T follicular helper cell (primary cell): ENCODE data around the gene ACOX3.

ENCODE experiments used
- DNase-seq: peaks from one replicate; pipeline ENCODE4 v3.0.0-alpha.2; 2020; ENCODE audit warnings: low read depth

The ACOX3 gene

DNA sequence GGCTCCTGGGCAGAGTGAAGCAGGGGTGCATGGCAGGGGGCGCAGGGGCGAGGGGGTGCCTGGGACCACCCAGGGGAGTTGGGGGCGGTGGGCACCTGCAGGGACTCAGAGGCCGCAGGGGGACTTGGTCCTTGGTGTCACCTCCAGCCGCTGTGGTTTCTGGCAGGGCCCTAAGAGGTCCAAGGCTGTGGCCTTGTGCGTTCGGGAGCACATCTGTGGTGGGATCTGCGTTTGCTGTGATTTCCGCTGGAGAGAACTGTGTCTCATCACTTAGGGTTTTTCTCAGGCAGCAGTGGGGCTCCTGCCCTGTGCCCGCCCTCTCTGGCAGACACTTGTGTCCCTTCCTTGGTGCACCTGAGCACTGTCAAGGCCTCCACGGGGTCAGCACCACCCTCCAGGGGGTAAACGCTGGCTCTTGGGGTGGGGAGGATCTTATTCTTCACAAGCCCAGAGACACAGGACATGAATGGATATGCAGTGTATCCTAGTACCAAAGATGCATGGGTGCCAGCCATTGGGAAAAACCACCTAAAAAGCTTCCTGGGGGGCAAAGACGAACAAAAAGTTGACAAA is 66.5 kb downstream of the ACOX3 start:
- DNase-seq, result no peak

DNA sequence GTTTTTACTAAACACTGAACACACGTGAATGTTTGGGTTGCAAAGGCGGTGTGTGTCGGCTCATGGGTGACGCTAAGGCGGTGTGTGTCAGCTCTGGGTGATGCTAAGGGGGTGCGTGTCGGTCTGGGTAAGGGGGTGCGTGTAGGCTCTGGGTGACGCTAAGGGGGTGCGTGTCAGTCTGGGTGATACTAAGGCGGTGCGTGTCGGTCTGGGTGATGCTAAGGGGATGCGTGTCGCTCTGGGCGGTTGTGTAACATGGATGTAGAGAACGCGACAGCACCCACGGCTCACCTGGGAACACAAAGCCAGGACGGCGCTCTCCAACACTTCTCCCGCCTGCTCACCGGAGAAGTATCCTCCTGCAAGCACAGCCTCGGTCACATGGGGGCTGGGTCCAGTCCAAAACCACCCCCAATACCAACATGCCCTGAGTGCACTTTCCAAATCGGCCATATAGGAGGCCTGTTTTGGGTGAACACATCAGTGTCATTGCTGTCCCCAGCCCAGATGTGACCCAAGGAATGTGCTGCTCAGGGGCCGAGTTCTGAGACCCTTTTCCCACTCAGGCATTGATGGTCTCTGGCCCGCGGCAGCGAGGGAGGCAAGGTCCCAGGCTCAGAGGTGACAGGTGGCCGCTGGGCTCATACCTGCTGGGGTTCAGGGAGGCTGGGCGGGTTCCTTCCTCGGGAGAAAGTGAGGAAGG is 67.1 kb downstream of the ACOX3 start:
- no peak for DNase-seq

DNA sequence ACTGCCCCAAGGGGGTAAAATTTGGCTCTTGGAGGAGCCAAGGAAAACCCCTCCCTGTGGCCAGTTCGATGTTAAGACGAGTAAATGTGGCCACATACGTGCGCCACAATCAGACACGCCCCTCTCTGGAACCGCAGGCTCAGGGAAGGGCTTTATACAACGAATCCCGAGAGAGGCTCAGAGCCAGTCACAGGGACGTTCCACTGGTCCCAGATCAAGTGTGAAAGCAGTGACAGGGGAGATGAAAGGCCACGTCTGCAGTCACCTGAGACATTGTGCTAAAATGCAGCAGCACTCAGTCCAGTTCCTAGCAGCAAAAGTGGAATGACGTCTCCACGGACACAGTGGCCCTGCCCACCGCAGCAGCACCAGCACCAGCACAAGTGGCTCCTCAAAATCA is 68.0 kb downstream of the ACOX3 start:
- DNase-seq, result no peak

DNA sequence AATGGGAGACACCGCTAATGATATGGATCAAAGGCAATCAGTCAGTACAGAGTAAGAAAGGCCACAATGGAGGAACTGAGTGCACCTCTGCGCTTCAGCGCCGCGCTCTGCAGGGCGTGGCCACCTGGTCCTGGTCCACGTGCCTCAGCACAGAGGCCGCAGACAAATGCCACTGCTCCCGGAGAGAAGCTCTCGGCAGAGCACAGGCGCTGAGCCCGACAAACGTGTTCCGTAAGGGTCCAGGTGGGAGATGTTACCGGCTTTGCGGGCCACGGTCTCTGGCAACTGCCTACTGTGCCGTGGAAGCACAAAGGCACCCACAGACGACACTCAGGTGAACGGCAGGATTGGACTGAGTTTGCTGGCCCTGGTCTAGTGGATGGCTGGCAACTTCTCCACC is 68.9 kb downstream of the ACOX3 start:
- no peak for DNase-seq

DNA sequence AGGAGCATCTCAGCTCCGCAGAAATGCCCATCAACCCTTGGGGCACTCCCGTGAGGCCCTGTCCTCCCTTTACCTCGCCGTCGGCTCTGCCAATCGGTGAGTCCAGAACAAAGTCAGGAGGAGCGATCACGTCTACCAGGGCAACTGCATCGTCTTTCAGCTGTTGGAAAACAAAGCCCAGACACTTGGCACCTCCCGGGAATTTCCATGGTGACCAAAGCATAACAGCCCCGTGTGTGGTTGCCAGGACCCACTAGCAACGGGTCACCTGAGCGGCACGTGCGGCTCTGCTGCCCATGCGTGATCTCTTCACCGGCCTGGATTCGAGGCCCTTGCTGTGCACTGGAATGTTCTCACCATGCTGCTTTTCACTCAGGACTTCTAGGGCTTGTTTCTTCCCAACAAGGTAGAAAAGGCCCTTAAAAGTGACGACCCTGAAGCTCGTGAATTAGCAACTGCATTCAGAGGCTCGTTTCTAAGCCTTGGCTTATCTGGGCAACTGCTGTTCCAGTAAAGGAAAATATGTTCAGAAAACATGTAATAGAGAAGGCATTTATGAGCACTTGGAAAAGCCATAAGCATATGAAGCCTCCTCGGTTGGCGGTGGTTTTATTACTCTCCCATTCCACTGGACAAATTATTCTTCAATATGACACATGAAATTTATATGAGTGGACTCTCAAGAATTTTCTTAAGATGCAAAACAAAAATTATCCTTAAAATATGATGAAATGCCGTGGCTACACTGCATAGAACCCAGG is 69.5 kb downstream of the ACOX3 start:
- no peak for DNase-seq

DNA sequence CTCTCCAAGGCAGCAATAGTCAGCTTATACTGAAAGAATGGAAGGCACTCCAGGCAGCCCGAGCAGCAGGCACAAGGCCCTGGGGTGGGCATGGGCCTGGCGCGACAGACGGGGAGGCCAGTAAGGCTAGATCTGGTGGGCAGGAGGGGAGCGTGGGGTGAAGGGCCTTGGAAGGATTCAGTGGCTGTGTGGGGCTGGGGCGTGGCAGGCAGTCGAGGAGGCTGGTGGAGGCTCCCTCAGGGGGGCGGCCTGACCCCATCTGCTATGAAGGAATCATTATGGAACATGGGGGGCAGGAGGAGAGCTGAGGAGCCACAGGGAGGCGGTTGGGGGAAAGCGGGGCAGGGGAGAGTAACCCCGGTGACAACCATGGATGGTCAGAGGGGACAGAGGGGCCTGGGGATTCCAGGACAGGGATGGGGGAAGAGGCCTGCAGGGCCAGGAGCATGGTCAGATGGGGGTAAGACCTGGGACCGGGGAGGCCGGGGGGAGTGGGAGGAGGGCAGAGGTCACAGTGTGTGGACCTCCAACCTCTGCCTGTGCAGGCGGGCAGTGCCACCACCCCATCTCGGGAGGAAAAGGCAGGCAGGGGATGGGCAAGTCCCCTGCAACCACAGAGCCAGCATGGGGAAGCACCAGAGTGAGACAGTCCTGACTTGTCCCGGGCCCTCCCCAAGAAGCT is 70.3 kb downstream of the ACOX3 start:
- DNase-seq, result no peak

DNA sequence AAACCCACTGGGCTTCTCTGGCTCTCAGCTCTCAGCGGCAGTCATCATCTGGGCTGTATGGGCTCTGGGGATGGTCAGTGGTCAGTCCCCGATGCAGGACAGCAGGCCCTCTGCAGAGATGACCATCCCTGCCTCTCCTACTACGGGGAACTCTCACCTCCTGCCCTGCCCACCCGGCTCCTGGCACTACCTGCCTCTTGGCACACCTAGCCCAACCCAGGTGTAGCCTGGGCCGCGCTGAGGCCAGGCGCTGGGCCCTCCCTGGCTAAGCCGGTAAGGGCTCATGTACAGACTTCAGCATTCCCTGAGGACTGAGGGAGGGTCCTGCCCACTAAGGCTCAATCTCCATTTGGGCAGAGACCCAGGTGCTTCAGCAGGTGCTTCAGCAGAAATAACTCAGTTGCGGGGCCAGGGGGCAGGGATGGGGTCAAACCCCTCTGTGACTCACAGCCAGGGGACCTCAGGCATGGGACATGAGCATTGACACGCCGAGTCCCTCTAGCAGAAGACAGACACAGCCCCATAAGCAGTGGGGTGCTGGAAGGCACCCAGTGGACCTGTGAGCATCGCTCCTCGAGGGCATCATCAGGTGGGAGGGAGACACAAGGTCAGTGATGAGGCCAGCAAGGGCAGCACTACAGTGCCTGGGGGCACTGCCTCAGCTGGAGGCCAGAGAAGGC is 71.0 kb downstream of the ACOX3 start:
- no peak for DNase-seq

DNA sequence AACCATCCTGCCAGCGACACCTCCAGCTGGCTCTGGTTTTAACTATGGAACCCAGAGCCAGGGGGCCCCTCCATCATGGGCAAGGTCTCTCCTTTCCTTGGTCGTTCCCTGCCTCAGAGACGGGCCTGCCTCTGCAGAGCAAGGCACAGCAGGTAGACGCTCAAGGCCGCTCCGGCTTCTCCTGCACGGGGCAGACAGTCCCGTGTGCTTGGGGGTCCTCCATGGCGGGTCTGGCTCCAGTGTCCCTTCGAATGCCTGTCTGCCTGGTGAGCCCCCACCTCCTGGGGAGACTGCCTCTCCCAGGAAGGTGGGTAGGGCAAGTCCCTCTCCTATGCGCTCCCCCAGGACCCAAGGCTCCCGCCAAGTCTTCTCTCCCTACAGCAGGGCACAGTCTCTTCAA is 71.5 kb downstream of the ACOX3 start:
- no peak for DNase-seq

DNA sequence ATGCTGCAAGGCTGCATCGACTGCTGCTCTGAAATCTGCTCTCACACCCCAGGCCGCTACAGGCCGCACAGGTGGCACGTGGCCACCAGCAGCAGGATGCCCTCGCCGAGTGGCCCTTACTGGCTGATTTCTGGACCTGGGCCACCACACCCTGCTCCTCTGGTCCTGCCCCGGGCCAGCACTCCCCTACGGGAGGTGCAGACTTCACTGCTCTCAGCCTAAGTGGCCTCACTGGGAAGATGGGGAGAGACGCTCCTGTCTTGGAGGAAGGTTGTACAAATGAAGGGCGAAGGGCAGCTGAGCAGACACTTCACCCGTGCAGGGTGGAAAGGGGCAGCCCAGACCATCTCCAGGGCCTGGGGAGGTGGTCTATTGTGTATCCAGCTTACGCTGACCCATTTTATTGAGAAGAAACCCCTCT is 72.5 kb downstream of the ACOX3 start:
- no peak for DNase-seq

DNA sequence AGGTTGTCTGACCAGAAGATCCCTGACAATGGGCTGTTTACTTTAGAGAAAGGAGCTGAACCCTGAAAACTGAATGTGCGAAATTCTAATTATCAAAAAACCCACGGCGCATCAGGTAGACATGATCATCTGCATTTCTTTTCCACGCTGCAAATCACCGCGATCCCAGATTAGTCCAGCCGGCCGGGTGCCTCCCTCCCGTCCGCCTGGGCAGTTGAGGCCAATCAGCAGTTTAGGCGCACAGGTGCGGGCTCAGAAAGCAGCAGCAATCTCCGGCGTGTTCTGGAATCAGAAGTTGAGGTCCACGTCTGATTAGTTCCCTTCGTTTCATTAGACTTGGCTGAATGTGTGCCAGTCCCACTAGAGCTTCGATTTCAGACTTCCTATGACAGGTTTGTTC is 73.9 kb downstream of the ACOX3 start:
- no peak for DNase-seq

DNA sequence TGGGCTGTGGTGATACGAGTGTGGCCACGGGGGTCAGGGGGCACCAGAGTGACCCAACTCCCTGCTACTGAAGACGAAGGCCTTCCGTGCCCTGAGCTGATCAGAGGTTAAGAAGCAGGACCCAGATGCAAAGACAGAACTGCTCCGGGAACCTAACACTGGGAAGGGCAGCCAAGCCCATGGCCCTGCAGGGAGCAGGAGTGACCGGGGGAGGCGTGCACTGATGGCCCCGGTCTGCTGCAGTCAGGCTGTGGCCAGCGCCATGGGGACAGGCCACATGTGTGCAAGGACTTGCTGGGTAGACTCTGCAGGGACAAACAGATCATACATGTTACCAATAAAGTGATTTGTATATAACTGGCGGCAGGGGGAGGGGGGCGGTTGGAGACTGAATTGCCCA is 74.6 kb downstream of the ACOX3 start:
- no peak for DNase-seq

DNA sequence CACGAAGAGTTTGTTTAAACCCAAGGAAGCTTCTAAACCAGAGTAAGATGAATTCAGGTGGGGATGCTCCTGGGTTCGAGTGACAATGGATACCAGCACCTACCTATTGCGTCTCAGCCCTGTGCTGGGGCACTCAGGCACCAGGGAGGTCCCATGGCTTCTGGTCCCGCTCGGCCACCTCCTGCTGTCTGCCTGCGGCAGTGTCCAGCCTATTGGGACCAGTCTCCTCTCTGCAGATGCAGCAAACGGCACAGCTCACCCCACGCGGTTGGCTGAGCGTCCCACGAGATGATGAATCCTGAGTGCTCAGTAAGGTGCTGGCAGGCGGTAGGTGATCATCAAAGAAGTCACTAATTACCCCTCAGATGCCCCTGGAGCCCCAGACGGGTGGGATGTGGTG is 75.2 kb downstream of the ACOX3 start:
- no peak for DNase-seq

DNA sequence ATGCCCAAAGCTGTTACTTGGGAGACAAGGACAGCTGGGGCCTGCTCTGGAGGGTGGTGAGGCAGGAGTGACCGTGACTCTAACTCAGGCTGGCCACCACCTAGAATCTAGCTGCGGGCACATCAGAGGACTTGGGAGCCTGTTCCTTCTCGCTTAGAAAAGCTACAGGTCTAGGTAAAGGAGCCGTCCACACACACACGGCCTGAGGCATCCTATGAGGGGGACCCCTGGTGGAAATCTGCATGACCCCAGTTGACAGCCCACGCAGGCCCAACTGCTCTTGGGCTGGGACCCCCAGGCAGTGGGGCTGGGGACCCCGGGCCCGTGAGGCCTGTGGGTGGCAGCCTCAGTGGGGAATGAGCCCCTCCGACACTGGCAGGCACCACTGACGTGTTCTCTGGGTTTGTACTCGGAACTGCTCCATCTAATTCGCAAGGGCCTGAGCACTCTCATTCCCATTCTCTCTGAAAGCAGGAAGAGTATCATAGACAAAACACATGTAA is 75.6 kb downstream of the ACOX3 start:
- DNase-seq, result no peak

DNA sequence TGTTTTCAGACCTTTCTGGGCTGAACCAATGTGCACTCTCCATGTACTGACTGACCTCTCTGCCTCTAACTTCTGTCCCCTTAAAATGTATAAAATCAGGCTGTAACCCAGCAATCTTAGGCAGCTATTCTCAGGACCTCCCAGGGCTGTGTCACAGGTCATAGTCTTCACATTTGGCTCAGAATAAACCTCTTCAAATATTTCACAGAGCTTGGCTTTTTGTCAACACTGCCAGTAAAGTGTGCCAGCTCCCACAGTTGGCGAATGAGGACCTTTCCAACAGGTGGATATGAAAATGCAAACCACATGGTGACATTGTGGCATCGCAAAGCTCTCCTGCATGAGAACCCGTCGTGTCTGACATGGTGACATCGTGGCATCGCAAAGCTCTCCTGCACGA is 76.4 kb downstream of the ACOX3 start:
- no peak for DNase-seq

DNA sequence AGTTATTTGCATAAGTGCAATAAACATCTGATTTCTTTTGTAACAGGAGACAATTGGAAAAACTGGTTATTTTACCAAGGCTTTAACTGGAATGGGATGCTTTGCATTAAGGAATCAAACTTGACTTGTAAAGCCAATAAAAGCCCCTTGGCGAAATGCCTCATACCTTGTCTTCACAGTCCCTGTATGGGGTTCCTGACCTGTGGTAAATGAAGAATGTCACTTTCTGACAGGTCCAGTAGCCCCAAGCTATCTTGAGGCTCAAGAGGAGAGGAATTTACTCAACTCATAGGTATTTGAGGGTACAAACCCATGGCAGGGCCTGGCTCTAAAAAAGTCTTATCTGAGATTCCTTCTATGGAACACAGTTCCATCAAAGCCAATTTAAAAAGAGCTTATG is 78.0 kb downstream of the ACOX3 start:
- DNase-seq, result no peak

DNA sequence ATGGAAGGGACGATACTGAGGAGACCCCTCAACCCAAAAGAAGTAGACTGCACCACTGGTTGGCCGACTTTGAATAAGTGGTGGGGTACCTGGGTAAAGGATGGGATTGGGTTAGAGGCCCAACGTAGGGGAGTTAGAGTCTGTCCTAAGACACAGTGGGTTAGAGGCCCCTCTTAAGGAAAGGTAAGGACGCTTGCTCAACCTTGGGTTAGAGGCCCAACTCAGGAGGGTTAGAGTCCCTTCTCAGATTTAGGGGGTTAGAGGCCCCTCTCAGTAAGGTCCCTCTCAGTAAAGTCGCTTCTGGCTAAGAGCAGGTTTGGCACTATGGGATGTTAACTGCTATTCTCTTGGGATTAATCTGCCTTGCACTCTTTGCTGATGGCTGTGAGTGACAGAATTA is 81.3 kb downstream of the ACOX3 start:
- no peak for DNase-seq

DNA sequence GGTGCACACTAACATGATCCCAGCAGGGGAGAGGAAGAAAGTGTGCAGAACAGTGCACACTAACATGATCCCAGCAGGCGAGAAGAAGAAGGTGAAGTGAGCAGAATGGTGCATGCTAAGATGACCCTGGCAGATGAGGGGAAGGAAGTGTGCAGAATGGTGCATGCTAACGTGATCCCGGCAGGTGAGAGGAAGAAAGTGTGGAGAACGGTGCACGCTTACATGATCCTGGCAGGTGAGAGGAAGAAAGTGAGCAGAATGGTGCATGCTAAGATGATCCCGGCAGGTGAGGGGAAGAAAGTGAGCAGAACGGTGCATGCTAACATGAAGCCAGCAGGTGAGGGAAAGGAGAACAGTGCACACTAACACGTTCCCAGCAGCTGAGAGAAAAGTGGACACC is 83.7 kb downstream of the ACOX3 start:
- no peak for DNase-seq

DNA sequence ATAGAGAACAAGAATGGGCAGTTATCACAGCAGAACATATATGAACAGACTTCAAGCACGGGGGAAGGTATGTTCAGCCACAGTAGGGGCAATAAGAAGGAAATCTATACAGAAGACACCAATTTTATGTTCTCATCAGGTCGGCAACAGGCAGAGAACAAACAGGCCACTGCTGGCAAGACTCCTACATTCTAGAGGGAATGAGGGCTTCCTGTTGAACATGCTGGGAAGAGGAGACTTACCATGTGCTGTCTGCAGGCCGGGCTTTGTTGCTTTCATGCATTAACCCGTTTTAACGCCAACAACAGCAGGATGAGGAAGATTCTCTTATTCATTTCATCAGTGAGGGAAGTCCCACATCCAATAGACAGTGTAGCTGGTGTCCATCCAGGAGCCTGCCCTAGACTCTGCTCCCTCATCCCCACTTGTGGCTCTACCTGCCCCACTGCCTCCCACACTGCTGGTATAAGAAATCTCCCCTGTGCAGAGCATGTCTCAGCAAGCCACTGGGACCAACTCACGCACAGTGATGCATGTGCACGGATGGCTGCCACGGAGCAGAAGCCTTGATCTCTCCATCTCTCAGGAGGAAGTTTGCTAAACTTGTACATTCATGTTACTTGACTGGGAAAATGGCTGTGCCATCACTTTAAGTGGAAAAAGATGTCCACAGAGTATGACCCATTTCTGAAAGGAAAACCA is 84.5 kb downstream of the ACOX3 start:
- DNase-seq, result no peak

DNA sequence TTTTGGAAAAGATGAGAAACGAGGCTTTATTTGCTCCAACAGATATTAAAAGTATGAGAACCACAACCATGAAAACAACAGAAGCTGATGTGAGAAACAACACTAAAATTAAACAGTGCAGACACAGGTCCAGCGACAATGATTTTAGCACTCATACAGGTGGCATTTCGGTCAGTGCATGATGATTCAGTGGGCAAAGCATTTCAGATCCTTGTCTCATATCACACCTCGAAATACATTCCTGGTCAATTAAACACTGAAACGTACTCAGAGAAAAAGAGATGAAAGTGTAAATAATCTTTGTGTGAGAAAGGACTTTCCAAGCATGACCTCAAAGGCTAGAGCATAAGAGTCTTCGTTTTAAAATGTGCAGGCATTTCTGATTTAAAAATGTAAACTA is 85.2 kb downstream of the ACOX3 start:
- DNase-seq, result no peak

DNA sequence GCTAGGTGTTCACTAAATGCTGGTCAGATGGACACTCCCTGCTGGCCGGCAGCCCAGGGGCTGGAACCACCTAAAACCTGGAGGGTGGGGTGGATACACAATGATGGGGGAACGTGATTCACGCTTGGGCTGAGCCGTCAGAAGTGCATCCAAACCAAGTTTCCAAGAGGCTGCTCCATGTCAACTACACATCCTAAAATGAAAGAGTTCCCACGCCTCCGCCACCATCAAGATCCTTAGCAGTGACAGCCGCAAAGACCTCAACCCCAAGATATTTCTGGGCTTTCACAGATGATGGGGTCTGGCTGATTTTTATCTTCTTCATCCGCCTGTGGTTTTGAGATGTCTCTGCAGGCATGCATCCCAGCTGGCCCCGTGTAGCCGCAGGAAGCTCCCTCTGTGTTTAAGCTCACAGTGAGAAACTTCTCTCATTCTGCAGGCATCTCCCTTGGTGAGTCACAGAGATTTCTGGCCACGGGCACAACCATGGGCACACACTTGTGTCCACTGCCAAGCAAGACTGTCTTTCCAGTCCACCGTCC is 86.5 kb downstream of the ACOX3 start:
- DNase-seq, result no peak

DNA sequence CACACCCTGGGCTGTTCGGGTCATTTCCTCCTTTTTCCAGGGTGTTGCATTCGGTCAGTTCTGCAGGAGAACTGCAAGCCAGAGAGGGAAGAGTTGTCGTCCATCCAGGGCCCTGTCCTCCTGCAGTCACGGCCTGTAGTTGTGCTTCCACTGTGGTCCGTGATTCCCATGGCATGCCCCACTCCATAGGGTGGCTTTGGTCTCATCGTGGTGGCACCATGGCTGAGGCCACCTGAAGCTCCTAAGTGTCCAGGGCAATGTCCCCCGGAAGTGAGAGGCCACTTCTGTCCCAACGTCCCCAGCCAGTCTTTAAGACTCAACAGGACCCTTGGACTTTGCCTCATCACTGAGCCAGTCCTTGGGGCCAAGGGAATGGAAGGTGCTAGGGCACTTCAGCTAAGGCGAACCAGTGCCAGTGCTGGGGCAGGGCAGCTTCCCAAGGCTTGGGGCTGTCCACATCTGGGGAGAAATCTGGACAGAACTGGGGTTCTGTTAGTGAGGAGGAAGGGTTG is 87.3 kb downstream of the ACOX3 start:
- DNase-seq, result no peak
